DOHH2 (cell line): ENCODE measurements around the gene XRCC4.

Source experiments
- EZH2phosphoT487 ChIP-seq: fragments of 200-600 bp; sonication (generic); IDR thresholded peaks from 2 replicates; pipeline ENCODE4 v1.6.1; 2017; ENCODE audit warnings: borderline replicate concordance, mild to moderate bottlenecking, antibody characterized with exemption, low read length, moderate library complexity, mixed read lengths
- TF ChIP-seq, protein P1 (sequence below): fragments of 200-600 bp; sonication (generic); IDR thresholded peaks from one replicate; pipeline ENCODE4 v1.5.1; 2014; ENCODE audit warnings: antibody characterized with exemption, mild to moderate bottlenecking, low read depth, low read length; ENCODE audit not compliant: poor library complexity, severe bottlenecking

DNA sequence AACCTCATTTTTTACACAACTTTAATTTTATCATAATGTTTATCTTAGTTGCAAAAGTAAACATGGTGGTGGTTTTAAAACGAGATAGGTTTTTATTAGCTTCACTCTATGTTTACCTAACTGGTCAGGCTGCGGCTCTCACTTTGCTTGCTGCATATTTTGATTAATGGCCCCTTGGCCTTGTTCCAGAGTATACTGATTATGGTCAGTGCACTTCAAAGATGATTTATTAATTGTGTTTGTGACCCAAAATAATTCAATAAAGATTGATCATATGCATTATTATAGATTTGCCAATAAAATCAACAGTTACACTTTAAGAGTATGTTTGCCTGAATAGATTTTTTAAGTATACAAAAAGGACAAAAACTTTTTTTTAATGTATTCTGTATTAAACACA lies 188.0 kb downstream of the XRCC4 start:
- TF ChIP-seq, protein P1, sequence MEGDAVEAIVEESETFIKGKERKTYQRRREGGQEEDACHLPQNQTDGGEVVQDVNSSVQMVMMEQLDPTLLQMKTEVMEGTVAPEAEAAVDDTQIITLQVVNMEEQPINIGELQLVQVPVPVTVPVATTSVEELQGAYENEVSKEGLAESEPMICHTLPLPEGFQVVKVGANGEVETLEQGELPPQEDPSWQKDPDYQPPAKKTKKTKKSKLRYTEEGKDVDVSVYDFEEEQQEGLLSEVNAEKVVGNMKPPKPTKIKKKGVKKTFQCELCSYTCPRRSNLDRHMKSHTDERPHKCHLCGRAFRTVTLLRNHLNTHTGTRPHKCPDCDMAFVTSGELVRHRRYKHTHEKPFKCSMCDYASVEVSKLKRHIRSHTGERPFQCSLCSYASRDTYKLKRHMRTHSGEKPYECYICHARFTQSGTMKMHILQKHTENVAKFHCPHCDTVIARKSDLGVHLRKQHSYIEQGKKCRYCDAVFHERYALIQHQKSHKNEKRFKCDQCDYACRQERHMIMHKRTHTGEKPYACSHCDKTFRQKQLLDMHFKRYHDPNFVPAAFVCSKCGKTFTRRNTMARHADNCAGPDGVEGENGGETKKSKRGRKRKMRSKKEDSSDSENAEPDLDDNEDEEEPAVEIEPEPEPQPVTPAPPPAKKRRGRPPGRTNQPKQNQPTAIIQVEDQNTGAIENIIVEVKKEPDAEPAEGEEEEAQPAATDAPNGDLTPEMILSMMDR: no peak
- TF ChIP-seq EZH2phosphoT487: no peak
